OCI-LY7 (cell line): ENCODE data around the gene DTNB. TPM values are rescaled to one million over a fixed set of nuclear protein-coding genes. Genes with fewer than 3 reads are reported as not detected.

Experiments used
- BruUV-seq: library from RNA; stranded (reverse); fragments of 400-500 nt; replicated peaks from 2 replicates; lab custom pipeline; 2021; lab: Mats Ljungman, UMichigan
- CTCF ChIA-PET: fragments of 300-600 bp; sonication (Branson Sonifier 250); formaldehyde crosslinking; loops from one replicate; lab custom pipeline; 2022; ENCODE audit warnings: antibody characterized with exemption; ENCODE audit not compliant: unreplicated experiment; lab: Charles Lee
- POLR2A ChIA-PET: fragments of 300-600 bp; sonication (Branson Sonifier 250); formaldehyde crosslinking; loops from one replicate; lab custom pipeline; 2022; ENCODE audit warnings: antibody characterized with exemption; lab: Charles Lee
- DNase-seq: peaks from one replicate; pipeline ENCODE4 v3.0.0-alpha.2; 2015; ENCODE audit warnings: low spot score
- H2AFZ ChIP-seq: fragments of 200-600 bp; sonication (generic), shearing (Covaris generic); 2 replicates; pipeline ENCODE4 v1.6.1; 2014; ENCODE audit warnings: mild to moderate bottlenecking, antibody characterized with exemption, low read length, moderate library complexity
- H3K27ac ChIP-seq: fragments of 200-600 bp; sonication (generic); 2 replicates; pipeline ENCODE4 v1.5.1; 2014; ENCODE audit warnings: mixed run types, low read depth, mild to moderate bottlenecking, moderate library complexity, low read length, inconsistent platforms; ENCODE audit not compliant: poor library complexity, severe bottlenecking
- H3K36me3 ChIP-seq: fragments of 200-600 bp; sonication (generic); 2 replicates; pipeline ENCODE4 v1.6.1; 2014; ENCODE audit warnings: mild to moderate bottlenecking, antibody characterized with exemption, low read length, moderate library complexity, mixed read lengths; ENCODE audit not compliant: insufficient read depth
- H3K4me1 ChIP-seq: fragments of 200-600 bp; sonication (generic); 2 replicates; pipeline ENCODE4 v1.5.1; 2014; ENCODE audit warnings: mild to moderate bottlenecking, low read length; ENCODE audit not compliant: insufficient read depth, poor library complexity, severe bottlenecking
- H3K4me2 ChIP-seq: fragments of 200-600 bp; sonication (generic); 2 replicates; pipeline ENCODE4 v1.6.1; 2014; ENCODE audit warnings: mild to moderate bottlenecking, low read length
- H3K4me3 ChIP-seq: fragments of 200-600 bp; sonication (generic); 2 replicates; pipeline ENCODE4 v1.5.1; 2014; ENCODE audit warnings: mild to moderate bottlenecking, low read depth, low read length; ENCODE audit not compliant: poor library complexity, severe bottlenecking
- H3K79me2 ChIP-seq: fragments of 200-600 bp; sonication (generic); 2 replicates; pipeline ENCODE4 v1.6.1; 2016; ENCODE audit warnings: low read depth, mild to moderate bottlenecking, low read length, moderate library complexity, mixed read lengths; ENCODE audit not compliant: insufficient read depth
- H3K9me2 ChIP-seq: fragments of 200-600 bp; sonication (generic); 2 replicates; pipeline ENCODE4 v1.6.1; 2016; ENCODE audit warnings: mild to moderate bottlenecking, low read length, mixed read lengths; ENCODE audit not compliant: insufficient read depth
- H3K9me3 ChIP-seq: fragments of 200-600 bp; sonication (generic); 2 replicates; pipeline ENCODE4 v1.6.1; 2014; ENCODE audit warnings: mild to moderate bottlenecking, mixed run types, low read length, mixed read lengths
- H4K20me1 ChIP-seq: fragments of 200-600 bp; sonication (generic); 2 replicates; pipeline ENCODE4 v1.6.1; 2014; ENCODE audit warnings: mild to moderate bottlenecking, antibody characterized with exemption, low read length, moderate library complexity, mixed read lengths; ENCODE audit not compliant: insufficient read depth
- CTCF ChIP-seq: fragments of 200-600 bp; sonication (generic); conservative IDR thresholded peaks from 2 replicates; pipeline ENCODE4 v1.5.1; 2014; ENCODE audit warnings: mild to moderate bottlenecking, antibody characterized with exemption, low read length, moderate library complexity, mixed read lengths
- EZH2phosphoT487 ChIP-seq: fragments of 200-600 bp; sonication (generic); IDR thresholded peaks from 2 replicates; pipeline ENCODE4 v1.6.1; 2018; ENCODE audit warnings: low read depth, borderline replicate concordance, mild to moderate bottlenecking, mixed run types, antibody characterized with exemption, low read length, moderate library complexity, mixed read lengths
- intact Hi-C: fragments of 100-400 bp; cut with micrococcal nuclease; formaldehyde crosslinking; loops from one replicate; pipeline ENCODE4 v1.10.0; 2022; ENCODE audit not compliant: unreplicated experiment
- total RNA-seq, 2 experiments: library from RNA; depleted of rRNA in 1 of 2; stranded (reverse); fragments of >200 nt in 1 of 2; shearing (Covaris generic) in 1 of 2; gene quantifications; 2 replicates each; pipeline ENCODE4 v1.2.3, GENCODE V29; 2014 to 2022

Gene DTNB
- total RNA-seq, 2 experiments from 2014 or later: 16.1 to 28.3 TPM

DNA sequence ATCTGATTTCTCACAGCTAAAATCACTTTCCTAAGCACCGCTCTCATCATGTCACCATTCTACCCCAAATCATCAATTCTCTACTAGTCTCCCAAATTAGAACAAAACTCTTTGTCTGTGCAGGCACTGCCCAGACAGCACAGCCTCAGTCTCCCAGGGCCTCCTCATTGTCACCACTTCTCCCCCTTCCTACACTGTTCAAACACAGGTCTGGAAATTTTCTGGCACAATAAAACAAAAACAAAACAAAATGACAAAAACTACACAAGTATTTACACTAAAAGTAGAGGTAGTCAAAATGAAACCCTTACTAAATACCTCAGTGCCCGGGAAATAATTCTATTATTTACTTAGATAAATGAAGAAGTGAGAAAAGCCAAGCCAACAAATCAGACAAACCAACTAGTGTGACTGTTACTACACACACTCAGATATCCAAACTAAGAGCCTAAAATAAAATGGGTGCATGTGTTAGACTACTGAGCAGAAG, 175.4 kb downstream of the DTNB start:
- no peaks in the 10 kb centered on the region for H4K20me1 ChIP-seq
- H3K27ac ChIP-seq: peak overlapping the region; percentile 26
- TF ChIP-seq EZH2phosphoT487: no peak
- no peak for TF ChIP-seq CTCF
- ChIA-PET POLR2A (interaction anchor here (0.6 to 2.6 kb wide), 10 partner anchors 8 to 656 kb away, joined by 3 to 8 read pairs (median 4); no protein-coding TSS in a partner anchor), CTCF (interaction anchor here (1.0 kb wide), 1 partner anchor 79 kb away, joined by 3 read pairs; no protein-coding TSS in a partner anchor)
- BruUV-seq: no TSS peak
- H3K36me3 ChIP-seq: no peaks in the 10 kb centered on the region
- H2AFZ ChIP-seq: peak overlapping the region; percentile 61; the same call in 1 of the 2 replicates
- intact Hi-C loops: no loop called here
- H3K4me1 ChIP-seq: peaks cover 23% of the 10 kb centered on the region
- no peaks in the 10 kb centered on the region for H3K9me3 ChIP-seq
- H3K4me3 ChIP-seq: no peak overlapping the region
- no peaks in the 10 kb centered on the region for H3K9me2 ChIP-seq
- peak overlapping the region; percentile 60 for H3K4me2 ChIP-seq
- no peaks in the 10 kb centered on the region for H3K79me2 ChIP-seq
- peak; percentile 50 for DNase-seq

GRCh38 chr2:25497229-25497917, 176.0 kb downstream of the DTNB start:
- ChIA-PET CTCF (interaction anchor here (1.0 kb wide), 1 partner anchor 79 kb away, joined by 3 read pairs; no protein-coding TSS in a partner anchor), POLR2A (interaction anchor here (0.6 to 2.6 kb wide), 10 partner anchors 8 to 116 kb away, joined by 3 to 8 read pairs (median 4); no protein-coding TSS in a partner anchor)
- intact Hi-C loops: no loop called here
- peak overlapping the region; percentile 60 for H3K4me2 ChIP-seq
- no TSS peak for BruUV-seq
- no peaks in the 10 kb centered on the region for H3K36me3 ChIP-seq
- no peaks in the 10 kb centered on the region for H3K79me2 ChIP-seq
- peak overlapping the region; percentile 61; the same call in 1 of the 2 replicates for H2AFZ ChIP-seq
- peaks cover 23% of the 10 kb centered on the region for H3K4me1 ChIP-seq
- no peaks in the 10 kb centered on the region for H4K20me1 ChIP-seq
- no peak for DNase-seq
- TF ChIP-seq EZH2phosphoT487: no peak
- TF ChIP-seq CTCF: no peak
- H3K9me2 ChIP-seq: no peaks in the 10 kb centered on the region
- peak overlapping the region; percentile 26 for H3K27ac ChIP-seq
- no peaks in the 10 kb centered on the region for H3K9me3 ChIP-seq
- no peak overlapping the region for H3K4me3 ChIP-seq

DNA sequence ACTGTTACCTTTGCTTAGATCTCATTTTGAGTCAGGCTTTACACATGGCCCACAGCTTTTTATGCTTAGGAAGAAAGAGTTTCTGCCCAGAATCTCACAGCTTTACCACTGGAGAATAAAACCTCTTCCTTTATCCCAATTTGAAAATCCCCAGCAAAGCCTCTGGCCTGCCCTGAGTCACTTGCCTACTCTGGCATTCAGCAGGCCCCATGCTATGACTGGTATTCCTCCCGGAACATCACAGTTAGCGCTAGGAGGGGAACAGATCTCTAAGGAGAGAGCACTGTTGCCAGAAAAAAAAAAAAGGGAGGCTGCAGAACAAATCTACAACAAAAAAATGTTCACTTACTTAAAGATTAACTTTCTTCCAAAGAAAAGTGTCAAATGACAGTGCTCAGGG, 178.8 kb downstream of the DTNB start:
- no peak for DNase-seq
- H3K4me2 ChIP-seq: no peak overlapping the region
- H3K79me2 ChIP-seq: no peaks in the 10 kb centered on the region
- H4K20me1 ChIP-seq: no peaks in the 10 kb centered on the region
- intact Hi-C loops: no loop called here
- H2AFZ ChIP-seq: no peak overlapping the region
- H3K9me3 ChIP-seq: no peaks in the 10 kb centered on the region
- H3K9me2 ChIP-seq: no peaks in the 10 kb centered on the region
- BruUV-seq: no TSS peak
- CTCF ChIA-PET: no interaction called here
- H3K27ac ChIP-seq: no peak overlapping the region
- peaks cover 30% of the 10 kb centered on the region for H3K4me1 ChIP-seq
- H3K36me3 ChIP-seq: no peaks in the 10 kb centered on the region
- no peak overlapping the region for H3K4me3 ChIP-seq
- POLR2A ChIA-PET: interaction anchor here (0.7 to 1.2 kb wide), 2 partner anchors 10 to 12 kb away, joined by 3 to 6 read pairs; no protein-coding TSS in a partner anchor
- TF ChIP-seq EZH2phosphoT487: no peak
- no peak for TF ChIP-seq CTCF
